ENCODE results near the gene KCNH4. TPM values are rescaled to one million over a fixed set of nuclear protein-coding genes. Genes with fewer than 3 reads are reported as not detected.
"Not testable (repeated sequence)": the region's sequence is repeated elsewhere in the genome, so short reads cannot be mapped to it uniquely, and the experiment has no call there.

Gene KCNH4
- total RNA-seq, 1 experiment from 2014 or later: 0.28 TPM

GRCh38 chr17:42225646-42226045, 44.7 kb upstream of the KCNH4 start:
- TF ChIP-seq EZH2 (IDR thresholded peaks at IDR 0.05; ENCODE audit: borderline replicate concordance, low read depth, low read length, poor library complexity, severe bottlenecking): no peak
- TF ChIP-seq, protein P1, sequence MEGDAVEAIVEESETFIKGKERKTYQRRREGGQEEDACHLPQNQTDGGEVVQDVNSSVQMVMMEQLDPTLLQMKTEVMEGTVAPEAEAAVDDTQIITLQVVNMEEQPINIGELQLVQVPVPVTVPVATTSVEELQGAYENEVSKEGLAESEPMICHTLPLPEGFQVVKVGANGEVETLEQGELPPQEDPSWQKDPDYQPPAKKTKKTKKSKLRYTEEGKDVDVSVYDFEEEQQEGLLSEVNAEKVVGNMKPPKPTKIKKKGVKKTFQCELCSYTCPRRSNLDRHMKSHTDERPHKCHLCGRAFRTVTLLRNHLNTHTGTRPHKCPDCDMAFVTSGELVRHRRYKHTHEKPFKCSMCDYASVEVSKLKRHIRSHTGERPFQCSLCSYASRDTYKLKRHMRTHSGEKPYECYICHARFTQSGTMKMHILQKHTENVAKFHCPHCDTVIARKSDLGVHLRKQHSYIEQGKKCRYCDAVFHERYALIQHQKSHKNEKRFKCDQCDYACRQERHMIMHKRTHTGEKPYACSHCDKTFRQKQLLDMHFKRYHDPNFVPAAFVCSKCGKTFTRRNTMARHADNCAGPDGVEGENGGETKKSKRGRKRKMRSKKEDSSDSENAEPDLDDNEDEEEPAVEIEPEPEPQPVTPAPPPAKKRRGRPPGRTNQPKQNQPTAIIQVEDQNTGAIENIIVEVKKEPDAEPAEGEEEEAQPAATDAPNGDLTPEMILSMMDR (conservative IDR thresholded peaks at IDR 0.05; ENCODE audit: low read depth, low read length): no peak
- intact Hi-C loops (cut with micrococcal nuclease; ENCODE audit: unreplicated experiment): no loop called here
- Histone ChIP-seq H3K27ac (ENCODE audit: low read depth, low read length, poor library complexity, severe bottlenecking) (no peak overlapping the region), H3K4me3 (ENCODE audit: low read depth, low read length, poor library complexity, severe bottlenecking) (no peak overlapping the region), H3K9me3 (ENCODE audit: low read depth, low read length, poor library complexity, severe bottlenecking) (no peaks in the 10 kb centered on the region), H3K4me1 (ENCODE audit: insufficient read depth, low read length, poor library complexity, severe bottlenecking) (no peaks in the 10 kb centered on the region), H3K27me3 (replicated peaks; ENCODE audit: insufficient read depth, low read depth, low read length, poor library complexity) (no peaks in the 10 kb centered on the region), H3K36me3 (ENCODE audit: insufficient read depth, low read length, poor library complexity, severe bottlenecking) (no peaks in the 10 kb centered on the region)
- no peak for DNase-seq (ENCODE audit: low spot score)
- CTCF ChIA-PET: no interaction called here
- no TSS peak for BruUV-seq (replicated peaks)
- POLR2A ChIA-PET (ENCODE audit: low non-redundant PET): no interaction called here

DNA sequence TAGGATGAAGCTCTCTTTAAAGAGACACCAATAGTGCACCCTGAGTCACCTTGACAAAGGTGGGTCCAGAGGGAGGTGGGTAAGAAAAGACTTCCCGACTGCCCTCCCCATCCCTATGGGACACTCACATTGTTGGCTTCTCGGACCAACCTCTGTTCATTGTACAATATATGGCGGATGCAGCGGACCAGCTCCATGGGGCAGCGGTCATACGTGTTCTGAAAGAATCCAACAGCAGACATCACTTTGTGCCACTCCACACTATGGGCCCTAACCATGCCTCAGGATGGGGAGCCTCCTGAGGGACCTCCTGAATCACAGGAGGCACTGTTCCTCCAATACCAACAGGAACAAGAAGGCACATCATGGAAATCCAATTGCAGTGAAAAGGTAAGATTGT, 43.7 kb upstream of the KCNH4 start:
- no peaks in the 10 kb centered on the region for H3K4me1 ChIP-seq (ENCODE audit: insufficient read depth, low read length, poor library complexity, severe bottlenecking)
- no peak for DNase-seq (ENCODE audit: low spot score)
- H3K36me3 ChIP-seq (ENCODE audit: insufficient read depth, low read length, poor library complexity, severe bottlenecking): no peaks in the 10 kb centered on the region
- TF ChIP-seq EZH2 (IDR thresholded peaks at IDR 0.05; ENCODE audit: borderline replicate concordance, low read depth, low read length, poor library complexity, severe bottlenecking): no peak
- TF ChIP-seq, protein P1 (conservative IDR thresholded peaks at IDR 0.05; ENCODE audit: low read depth, low read length): no peak
- ChIA-PET CTCF (no interaction called here), POLR2A (ENCODE audit: low non-redundant PET) (interaction anchor here (0.6 kb wide), 1 partner anchor 1353 kb away, joined by 6 read pairs; no protein-coding TSS in a partner anchor)
- H3K4me3 ChIP-seq (ENCODE audit: low read depth, low read length, poor library complexity, severe bottlenecking): no peak overlapping the region
- no peak overlapping the region for H3K27ac ChIP-seq (ENCODE audit: low read depth, low read length, poor library complexity, severe bottlenecking)
- intact Hi-C loops (cut with micrococcal nuclease; ENCODE audit: unreplicated experiment): no loop called here
- no peaks in the 10 kb centered on the region for H3K27me3 ChIP-seq (replicated peaks; ENCODE audit: insufficient read depth, low read depth, low read length, poor library complexity)
- no TSS peak for BruUV-seq (replicated peaks)
- H3K9me3 ChIP-seq (ENCODE audit: low read depth, low read length, poor library complexity, severe bottlenecking): no peaks in the 10 kb centered on the region

GRCh38 chr17:42221886-42222745, 41.2 kb upstream of the KCNH4 start:
- intact Hi-C loops (cut with micrococcal nuclease; ENCODE audit: unreplicated experiment): no loop called here
- CTCF ChIA-PET: interaction anchor here (1.0 to 1.3 kb wide), 3 partner anchors 90 to 184 kb away, joined by 3 to 10 read pairs (median 4); no protein-coding TSS in a partner anchor
- peak; percentile 35 for DNase-seq (ENCODE audit: low spot score)

GRCh38 chr17:42219280-42219679, 38.3 kb upstream of the KCNH4 start:
- DNase-seq (ENCODE audit: low spot score); BruUV-seq (replicated peaks); H3K27me3 ChIP-seq (replicated peaks; ENCODE audit: insufficient read depth, low read depth, low read length, poor library complexity); H3K4me3 ChIP-seq (ENCODE audit: low read depth, low read length, poor library complexity, severe bottlenecking); H3K27ac ChIP-seq (ENCODE audit: low read depth, low read length, poor library complexity, severe bottlenecking); POLR2A ChIA-PET (ENCODE audit: low non-redundant PET); H3K4me1 ChIP-seq (ENCODE audit: insufficient read depth, low read length, poor library complexity, severe bottlenecking); H3K36me3 ChIP-seq (ENCODE audit: insufficient read depth, low read length, poor library complexity, severe bottlenecking); CTCF ChIA-PET; intact Hi-C loops (cut with micrococcal nuclease; ENCODE audit: unreplicated experiment); H3K9me3 ChIP-seq (ENCODE audit: low read depth, low read length, poor library complexity, severe bottlenecking): not testable (repeated sequence)

More at GRCh38 chr17:42221886-42222745, 41.2 kb upstream of the KCNH4 start:
- no peak overlapping the region for H3K27ac ChIP-seq (ENCODE audit: low read depth, low read length, poor library complexity, severe bottlenecking)
- H3K9me3 ChIP-seq (ENCODE audit: low read depth, low read length, poor library complexity, severe bottlenecking): no peaks in the 10 kb centered on the region
- no peak for TF ChIP-seq EZH2 (IDR thresholded peaks at IDR 0.05; ENCODE audit: borderline replicate concordance, low read depth, low read length, poor library complexity, severe bottlenecking)
- TF ChIP-seq, protein P1 (conservative IDR thresholded peaks at IDR 0.05; ENCODE audit: low read depth, low read length): peak; percentile 62
- no TSS peak for BruUV-seq (replicated peaks)
- no peaks in the 10 kb centered on the region for H3K4me1 ChIP-seq (ENCODE audit: insufficient read depth, low read length, poor library complexity, severe bottlenecking)
- no peaks in the 10 kb centered on the region for H3K27me3 ChIP-seq (replicated peaks; ENCODE audit: insufficient read depth, low read depth, low read length, poor library complexity)
- no peaks in the 10 kb centered on the region for H3K36me3 ChIP-seq (ENCODE audit: insufficient read depth, low read length, poor library complexity, severe bottlenecking)
- POLR2A ChIA-PET (ENCODE audit: low non-redundant PET): no interaction called here
- no peak overlapping the region for H3K4me3 ChIP-seq (ENCODE audit: low read depth, low read length, poor library complexity, severe bottlenecking)
